ENCODE measurements around the gene SPNS1. TPM values are rescaled to one million over a fixed set of nuclear protein-coding genes. Genes with fewer than 3 reads are reported as not detected.

Gene SPNS1
- total RNA-seq, 1 experiment from 2014 or later, result 79.1 TPM

DNA sequence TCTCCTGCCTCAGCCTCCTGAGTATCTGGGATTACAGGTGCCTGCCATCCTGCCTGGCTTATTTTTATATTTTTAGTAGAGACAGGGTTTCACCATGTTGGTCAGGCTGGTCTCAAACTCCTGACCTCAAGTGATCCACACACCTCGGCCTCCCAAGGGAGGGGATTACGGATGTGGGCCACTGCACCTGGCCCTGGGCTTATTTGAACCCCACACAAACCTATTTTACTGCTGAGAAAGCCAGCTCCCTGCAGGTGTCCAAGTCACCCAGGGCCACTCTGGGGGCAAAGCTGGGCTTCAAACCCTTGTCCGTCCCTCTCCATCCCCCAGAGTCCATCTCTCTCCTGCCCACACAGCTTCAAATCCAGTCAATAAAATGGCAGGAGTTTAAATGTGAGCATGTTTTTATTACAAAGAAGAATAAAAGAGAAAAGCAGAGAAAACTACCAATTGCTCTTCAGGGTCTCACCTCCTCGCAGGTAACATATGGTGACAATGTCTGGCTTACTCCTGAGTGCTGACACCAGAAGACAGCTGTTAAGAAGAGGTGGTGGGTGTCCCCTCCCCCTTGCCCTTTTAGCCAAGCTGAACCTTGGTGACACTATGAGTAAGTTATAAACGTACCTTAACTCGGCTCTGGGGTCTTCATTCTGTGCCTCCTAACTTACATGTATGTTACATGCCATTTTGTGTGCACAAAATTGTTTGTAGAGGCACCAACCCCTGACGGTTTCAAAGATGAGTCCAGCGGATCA lies 55.7 kb downstream of the SPNS1 start:
- Histone ChIP-seq H3K4me1 (ENCODE audit: control insufficient read depth, insufficient read depth, low read length) (no peaks in the 10 kb centered on the region), H3K9me3 (ENCODE audit: control insufficient read depth, insufficient read depth, low read depth, low read length) (no peaks in the 10 kb centered on the region), H3K27me3 (ENCODE audit: control insufficient read depth, insufficient read depth, low read length) (no peaks in the 10 kb centered on the region), H3K4me3 (ENCODE audit: low read depth in 2 of 2, low read length in 2 of 2) (no peak overlapping the region), H3K27ac (ENCODE audit: low read length) (no peak overlapping the region), H3K36me3 (ENCODE audit: control insufficient read depth, insufficient read depth, low read length) (no peaks in the 10 kb centered on the region)
- POLR2A ChIA-PET, result no interaction called here
- intact Hi-C loops (cut with micrococcal nuclease; ENCODE audit: unreplicated experiment) (no loop called here), in situ Hi-C loops (cut with HindIII; ENCODE audit: low pct_unique_long_range_greater_than_20kb, low sequenced_read_pairs) (no loop called here)
- no peak for DNase-seq (ENCODE audit: low read depth, low spot score)
- no peak for ATAC-seq
- TF ChIP-seq, protein P1, sequence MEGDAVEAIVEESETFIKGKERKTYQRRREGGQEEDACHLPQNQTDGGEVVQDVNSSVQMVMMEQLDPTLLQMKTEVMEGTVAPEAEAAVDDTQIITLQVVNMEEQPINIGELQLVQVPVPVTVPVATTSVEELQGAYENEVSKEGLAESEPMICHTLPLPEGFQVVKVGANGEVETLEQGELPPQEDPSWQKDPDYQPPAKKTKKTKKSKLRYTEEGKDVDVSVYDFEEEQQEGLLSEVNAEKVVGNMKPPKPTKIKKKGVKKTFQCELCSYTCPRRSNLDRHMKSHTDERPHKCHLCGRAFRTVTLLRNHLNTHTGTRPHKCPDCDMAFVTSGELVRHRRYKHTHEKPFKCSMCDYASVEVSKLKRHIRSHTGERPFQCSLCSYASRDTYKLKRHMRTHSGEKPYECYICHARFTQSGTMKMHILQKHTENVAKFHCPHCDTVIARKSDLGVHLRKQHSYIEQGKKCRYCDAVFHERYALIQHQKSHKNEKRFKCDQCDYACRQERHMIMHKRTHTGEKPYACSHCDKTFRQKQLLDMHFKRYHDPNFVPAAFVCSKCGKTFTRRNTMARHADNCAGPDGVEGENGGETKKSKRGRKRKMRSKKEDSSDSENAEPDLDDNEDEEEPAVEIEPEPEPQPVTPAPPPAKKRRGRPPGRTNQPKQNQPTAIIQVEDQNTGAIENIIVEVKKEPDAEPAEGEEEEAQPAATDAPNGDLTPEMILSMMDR (IDR thresholded peaks at IDR 0.05), result no peak
- TF ChIP-seq SIN3A (IDR thresholded peaks at IDR 0.05; ENCODE audit: borderline replicate concordance, insufficient read depth, low read depth, low read length) (no peak), TCF7L2 (IDR thresholded peaks at IDR 0.05; ENCODE audit: low read depth, low read length) (no peak), POLR2AphosphoS5 (IDR thresholded peaks at IDR 0.05; ENCODE audit: low read depth, low read length) (no peak)
- TF ChIP-seq, protein P2, sequence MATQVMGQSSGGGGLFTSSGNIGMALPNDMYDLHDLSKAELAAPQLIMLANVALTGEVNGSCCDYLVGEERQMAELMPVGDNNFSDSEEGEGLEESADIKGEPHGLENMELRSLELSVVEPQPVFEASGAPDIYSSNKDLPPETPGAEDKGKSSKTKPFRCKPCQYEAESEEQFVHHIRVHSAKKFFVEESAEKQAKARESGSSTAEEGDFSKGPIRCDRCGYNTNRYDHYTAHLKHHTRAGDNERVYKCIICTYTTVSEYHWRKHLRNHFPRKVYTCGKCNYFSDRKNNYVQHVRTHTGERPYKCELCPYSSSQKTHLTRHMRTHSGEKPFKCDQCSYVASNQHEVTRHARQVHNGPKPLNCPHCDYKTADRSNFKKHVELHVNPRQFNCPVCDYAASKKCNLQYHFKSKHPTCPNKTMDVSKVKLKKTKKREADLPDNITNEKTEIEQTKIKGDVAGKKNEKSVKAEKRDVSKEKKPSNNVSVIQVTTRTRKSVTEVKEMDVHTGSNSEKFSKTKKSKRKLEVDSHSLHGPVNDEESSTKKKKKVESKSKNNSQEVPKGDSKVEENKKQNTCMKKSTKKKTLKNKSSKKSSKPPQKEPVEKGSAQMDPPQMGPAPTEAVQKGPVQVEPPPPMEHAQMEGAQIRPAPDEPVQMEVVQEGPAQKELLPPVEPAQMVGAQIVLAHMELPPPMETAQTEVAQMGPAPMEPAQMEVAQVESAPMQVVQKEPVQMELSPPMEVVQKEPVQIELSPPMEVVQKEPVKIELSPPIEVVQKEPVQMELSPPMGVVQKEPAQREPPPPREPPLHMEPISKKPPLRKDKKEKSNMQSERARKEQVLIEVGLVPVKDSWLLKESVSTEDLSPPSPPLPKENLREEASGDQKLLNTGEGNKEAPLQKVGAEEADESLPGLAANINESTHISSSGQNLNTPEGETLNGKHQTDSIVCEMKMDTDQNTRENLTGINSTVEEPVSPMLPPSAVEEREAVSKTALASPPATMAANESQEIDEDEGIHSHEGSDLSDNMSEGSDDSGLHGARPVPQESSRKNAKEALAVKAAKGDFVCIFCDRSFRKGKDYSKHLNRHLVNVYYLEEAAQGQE (IDR thresholded peaks at IDR 0.05; ENCODE audit: insufficient read depth in 1 of 2, low read depth in 2 of 2, low read length in 1 of 2), result no peak
- BruUV-seq (replicated peaks), result no TSS peak
- CTCF ChIA-PET, result no interaction called here

Other genes with a start within 250 kb of the SPNS1 start
- 0.90 TPM for gene NPIPB9, start 223.0 kb upstream of the SPNS1 start, total RNA-seq (2021; ENCODE audit: unreplicated experiment)
- gene ATXN2L, start 151.8 kb upstream of the SPNS1 start, total RNA-seq (2021; ENCODE audit: unreplicated experiment), result 270 TPM
- gene TUFM, start 128.4 kb upstream of the SPNS1 start, total RNA-seq (2021; ENCODE audit: unreplicated experiment), result 231 TPM
- gene SH2B1, start 110.9 kb upstream of the SPNS1 start, total RNA-seq (2021; ENCODE audit: unreplicated experiment), result 66.2 TPM
- gene ATP2A1, start 96.3 kb upstream of the SPNS1 start, total RNA-seq (2021; ENCODE audit: unreplicated experiment), result 2.9 TPM
- 24.8 TPM for gene RABEP2, start 49.5 kb upstream of the SPNS1 start, total RNA-seq (2021; ENCODE audit: unreplicated experiment)
- not detected for gene CD19, start 42.8 kb upstream of the SPNS1 start, total RNA-seq (2021; ENCODE audit: unreplicated experiment)
- gene NFATC2IP, start 23.8 kb upstream of the SPNS1 start, total RNA-seq (2021; ENCODE audit: unreplicated experiment), result 47.3 TPM
- gene LAT, start 10.3 kb downstream of the SPNS1 start, total RNA-seq (2021; ENCODE audit: unreplicated experiment), result 3.7 TPM